SJCRH30 (cell line): ENCODE data around the gene CACHD1. TPM values are rescaled to one million over a fixed set of nuclear protein-coding genes. Genes with fewer than 3 reads are reported as not detected.
"Not testable (repeated sequence)": the region's sequence is repeated elsewhere in the genome, so short reads cannot be mapped to it uniquely, and the experiment has no call there.

Experiments
- DNase-seq, 2 experiments: peaks; one replicate each; pipeline ENCODE4 v3.0.0-alpha.2; 2015 to 2020
- H3K27ac ChIP-seq: fragments of 250-450 bp; sonication (Bioruptor Pico); 2 replicates; pipeline ENCODE4 v1.5.1; 2020; ENCODE audit warnings: mild to moderate bottlenecking, moderate library complexity
- H3K27me3 ChIP-seq: fragments of 250-450 bp; sonication (Bioruptor Pico); 2 replicates; pipeline ENCODE4 v1.5.1; 2020; ENCODE audit warnings: mild to moderate bottlenecking, moderate library complexity
- H3K36me3 ChIP-seq: fragments of 250-450 bp; sonication (Bioruptor Pico); 2 replicates; pipeline ENCODE4 v1.5.1; 2020; ENCODE audit warnings: mild to moderate bottlenecking, moderate library complexity
- H3K4me1 ChIP-seq: fragments of 250-450 bp; sonication (Bioruptor Pico); 2 replicates; pipeline ENCODE4 v1.5.1; 2020; ENCODE audit warnings: mild to moderate bottlenecking, moderate library complexity
- H3K4me3 ChIP-seq: fragments of 250-450 bp; sonication (Bioruptor Pico); 2 replicates; pipeline ENCODE4 v1.5.1; 2020; ENCODE audit warnings: mild to moderate bottlenecking, moderate library complexity
- H3K9me3 ChIP-seq: fragments of 250-450 bp; sonication (Bioruptor Pico); replicated peaks from 2 replicates; pipeline ENCODE4 v1.5.1; 2020; ENCODE audit warnings: mild to moderate bottlenecking, moderate library complexity
- total RNA-seq: library from RNA; depleted of rRNA; stranded (reverse); fragments of >200 nt; shearing (Covaris generic); gene quantifications from 2 replicates; pipeline ENCODE4 v1.2.3, GENCODE V29; 2014

Gene CACHD1
- total RNA-seq, 1 experiment from 2014 or later = 12.1 TPM

DNA sequence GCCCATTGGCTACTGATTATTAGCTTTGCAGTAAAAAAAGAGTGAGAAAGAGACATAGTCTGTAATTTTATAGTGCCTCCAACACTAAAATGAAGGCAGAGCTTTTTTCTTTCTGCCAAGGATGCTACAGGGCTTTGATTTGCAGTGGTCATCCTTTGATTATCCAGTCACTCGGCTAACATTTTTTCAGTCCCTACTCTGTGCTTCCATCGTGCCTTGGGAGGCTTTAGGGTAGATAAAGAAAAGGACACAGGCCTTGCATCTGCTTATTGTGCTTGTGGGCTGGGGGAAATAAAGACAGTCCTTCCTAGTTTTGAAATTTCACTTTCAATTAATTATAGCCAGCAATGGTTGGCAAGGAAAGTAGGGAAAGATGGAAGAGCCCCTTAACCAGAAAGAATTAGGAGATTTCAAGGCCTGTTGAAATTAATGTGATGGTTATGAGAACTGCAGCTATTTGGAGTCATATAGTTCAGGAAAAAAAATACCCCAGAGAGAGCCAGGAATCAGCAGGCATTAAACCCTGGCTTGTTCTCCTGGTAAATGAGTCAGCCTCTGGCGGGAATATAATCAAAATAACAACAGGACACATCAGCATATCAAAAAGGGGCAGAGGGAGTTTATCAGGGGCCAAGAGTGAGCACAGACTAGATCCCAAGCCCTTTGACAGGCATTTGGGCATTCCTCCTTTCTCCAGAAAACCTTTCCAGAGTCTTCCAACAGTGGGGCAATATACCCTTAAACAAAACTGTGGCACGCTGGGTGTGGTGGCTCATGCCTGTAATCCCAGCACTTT, 27.4 kb downstream of the CACHD1 start:
- DNase-seq = no peak
- H3K4me1 ChIP-seq = peaks cover 33% of the 10 kb centered on the region

DNA sequence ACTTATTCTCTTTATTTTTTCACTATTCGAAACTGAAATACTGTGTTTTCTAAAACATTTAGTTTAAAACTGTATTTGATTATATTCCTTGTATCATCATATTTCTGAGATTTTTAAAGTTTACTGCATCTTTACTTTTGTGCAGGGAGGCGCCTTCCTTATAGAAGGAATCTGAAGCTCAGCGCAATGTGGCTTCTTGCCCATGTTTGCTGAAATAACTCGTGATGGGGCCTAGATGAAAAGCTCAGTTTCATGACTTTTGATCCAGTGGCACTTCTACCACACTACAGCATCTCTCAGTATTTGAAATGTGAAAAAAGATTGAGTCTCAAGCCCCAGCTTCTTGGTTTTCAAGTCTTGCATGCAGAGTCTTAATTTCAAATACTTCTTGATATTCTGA, 28.4 kb downstream of the CACHD1 start:
- H3K36me3 ChIP-seq = no peaks in the 10 kb centered on the region
- no peak overlapping the region for H3K4me3 ChIP-seq
- H3K27me3 ChIP-seq = no peaks in the 10 kb centered on the region
- H3K4me1 ChIP-seq = peaks cover 43% of the 10 kb centered on the region
- DNase-seq = no peak
- H3K9me3 ChIP-seq = no peaks in the 10 kb centered on the region
- peak overlapping the region; percentile 59 for H3K27ac ChIP-seq

More for the DNA sequence above, 27.4 kb downstream of the CACHD1 start:
- no peak overlapping the region for H3K27ac ChIP-seq
- no peak overlapping the region for H3K4me3 ChIP-seq
- H3K36me3 ChIP-seq = no peaks in the 10 kb centered on the region
- H3K9me3 ChIP-seq = no peaks in the 10 kb centered on the region
- no peaks in the 10 kb centered on the region for H3K27me3 ChIP-seq

DNA sequence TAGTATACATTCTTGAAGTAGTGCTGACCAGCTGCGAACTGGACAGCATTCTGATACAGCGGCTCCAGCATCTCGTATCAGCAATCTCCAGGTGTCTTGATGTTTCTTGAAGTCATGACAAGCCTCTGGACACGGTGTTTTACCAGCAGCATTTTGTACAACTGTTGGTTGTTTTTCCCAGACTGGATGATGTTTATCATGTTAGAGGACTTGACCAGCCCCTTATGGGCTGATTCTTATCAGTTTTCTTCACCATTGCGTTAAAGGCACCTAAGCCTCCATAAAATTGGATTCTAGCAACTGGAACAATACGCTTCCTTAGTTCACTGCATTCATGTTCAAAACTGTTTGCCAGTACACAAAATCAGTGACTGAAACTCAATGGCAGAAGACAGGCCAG, 29.1 kb downstream of the CACHD1 start:
- H3K4me3 ChIP-seq = no peak overlapping the region
- no peaks in the 10 kb centered on the region for H3K36me3 ChIP-seq
- no peaks in the 10 kb centered on the region for H3K9me3 ChIP-seq
- peak overlapping the region; percentile 59 for H3K27ac ChIP-seq
- peaks cover 49% of the 10 kb centered on the region for H3K4me1 ChIP-seq
- peak; percentile 33 to 73 for DNase-seq
- H3K27me3 ChIP-seq = no peaks in the 10 kb centered on the region

DNA sequence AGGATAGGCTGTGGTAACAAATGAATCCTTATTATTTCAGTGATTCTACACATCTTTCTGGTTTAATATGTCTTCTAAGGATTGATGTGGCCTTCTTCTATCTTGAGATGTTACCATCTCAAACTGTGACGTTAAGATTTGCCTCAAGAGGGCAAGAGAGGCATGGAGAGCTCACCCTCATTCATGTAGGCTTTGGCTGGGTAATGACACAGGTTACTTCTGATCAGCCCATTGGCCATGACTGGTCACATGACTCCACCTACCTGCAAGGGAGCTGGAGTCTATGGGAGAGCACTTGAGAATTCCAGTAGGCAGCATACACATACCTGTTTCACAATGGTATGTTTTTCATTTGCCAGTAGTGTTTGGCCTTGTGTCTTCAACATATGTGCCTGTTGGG, 30.0 kb downstream of the CACHD1 start:
- no peaks in the 10 kb centered on the region for H3K9me3 ChIP-seq
- H3K4me3 ChIP-seq = no peak overlapping the region
- peaks cover 43% of the 10 kb centered on the region for H3K4me1 ChIP-seq
- H3K27ac ChIP-seq = peak overlapping the region; percentile 59
- no peak for DNase-seq
- H3K36me3 ChIP-seq = no peaks in the 10 kb centered on the region
- no peaks in the 10 kb centered on the region for H3K27me3 ChIP-seq

DNA sequence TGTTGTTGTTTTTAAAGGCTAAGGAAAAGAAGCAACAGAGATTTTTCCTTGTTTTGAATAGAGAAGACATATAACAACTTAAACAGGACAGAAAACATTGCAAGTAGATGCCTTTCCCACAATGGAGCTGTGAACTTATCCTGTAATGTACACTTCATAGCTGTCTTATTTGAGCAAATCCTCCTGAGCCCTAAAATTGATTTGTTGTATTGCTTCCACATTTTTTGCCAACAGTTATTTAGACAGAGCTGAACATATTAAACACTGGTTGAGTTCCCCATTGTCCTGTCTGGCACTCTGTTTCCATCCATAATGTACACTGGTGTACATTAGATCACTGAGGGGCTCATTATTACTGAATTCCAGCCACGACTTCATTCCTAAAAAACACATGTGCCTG, 32.2 kb downstream of the CACHD1 start:
- Histone ChIP-seq H3K36me3 (no peaks in the 10 kb centered on the region), H3K27ac (no peak overlapping the region), H3K27me3 (no peaks in the 10 kb centered on the region), H3K4me3 (no peak overlapping the region), H3K9me3 (no peaks in the 10 kb centered on the region), H3K4me1 (peaks cover 43% of the 10 kb centered on the region)
- DNase-seq = no peak

DNA sequence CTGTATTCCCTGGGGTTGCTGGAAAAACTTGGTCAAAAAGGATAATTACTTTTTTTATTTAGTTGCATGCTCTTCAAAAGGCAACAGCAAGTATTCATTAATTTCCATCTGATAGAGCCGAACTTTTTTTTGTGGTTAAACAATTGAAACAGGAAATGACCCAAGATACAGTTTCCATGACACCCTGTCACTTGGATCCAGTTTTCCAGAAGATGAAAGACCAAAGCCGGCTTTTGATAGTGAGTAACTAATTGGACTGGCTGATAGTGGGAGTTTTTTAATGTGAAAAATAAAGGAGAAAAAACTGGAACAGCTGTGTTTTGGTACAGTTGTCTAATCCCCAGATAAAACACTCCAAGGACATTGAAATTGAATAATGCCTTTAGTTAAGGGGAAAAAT, 33.0 kb downstream of the CACHD1 start:
- H3K36me3 ChIP-seq = no peaks in the 10 kb centered on the region
- no peaks in the 10 kb centered on the region for H3K9me3 ChIP-seq
- no peak overlapping the region for H3K4me3 ChIP-seq
- peaks cover 40% of the 10 kb centered on the region for H3K4me1 ChIP-seq
- no peaks in the 10 kb centered on the region for H3K27me3 ChIP-seq
- no peak overlapping the region for H3K27ac ChIP-seq
- no peak for DNase-seq

DNA sequence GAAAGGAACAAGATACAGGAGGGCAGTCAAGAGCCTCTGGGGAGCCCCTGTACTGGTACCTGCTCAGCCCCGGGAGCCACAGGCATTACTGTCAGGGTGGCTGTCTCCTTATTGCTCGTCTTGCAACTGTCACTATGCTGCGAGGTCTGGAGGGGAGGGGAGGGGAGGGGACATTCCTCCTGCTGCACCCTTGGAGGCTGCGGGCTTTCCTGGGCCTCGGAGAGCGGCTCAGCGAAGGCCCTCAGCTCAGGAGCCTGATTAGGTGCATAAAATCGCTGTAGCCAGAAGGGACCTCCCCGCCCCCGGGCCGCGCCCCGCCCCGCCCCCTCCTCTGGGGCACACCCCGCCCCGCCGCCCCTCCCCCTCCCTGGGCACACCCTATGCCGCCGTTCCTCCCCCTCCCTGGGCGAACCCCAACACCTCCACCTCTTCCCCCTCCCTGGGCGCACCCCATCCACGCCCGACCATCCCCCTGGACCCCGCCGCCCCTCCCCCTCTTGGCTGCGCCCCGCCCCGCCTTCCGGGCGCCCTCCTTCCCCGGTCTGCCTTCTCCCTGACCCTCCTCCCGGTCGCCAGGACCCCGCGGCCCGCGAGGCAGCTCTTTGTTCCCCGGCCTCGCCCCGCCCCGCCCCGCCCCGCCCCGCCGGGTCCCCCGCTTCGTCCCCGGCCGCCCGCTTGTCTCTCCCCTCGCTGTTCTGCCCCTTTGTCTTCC, 35.5 kb downstream of the CACHD1 start:
- Histone ChIP-seq H3K9me3 (no peaks in the 10 kb centered on the region), H3K4me3 (peak overlapping the region; percentile 55), H3K36me3 (no peaks in the 10 kb centered on the region), H3K27ac (peak overlapping the region; percentile 43; the same call in 1 of the 2 replicates), H3K27me3 (no peaks in the 10 kb centered on the region), H3K4me1 (peaks cover 21% of the 10 kb centered on the region)
- peak; percentile 54 to 55 for DNase-seq

DNA sequence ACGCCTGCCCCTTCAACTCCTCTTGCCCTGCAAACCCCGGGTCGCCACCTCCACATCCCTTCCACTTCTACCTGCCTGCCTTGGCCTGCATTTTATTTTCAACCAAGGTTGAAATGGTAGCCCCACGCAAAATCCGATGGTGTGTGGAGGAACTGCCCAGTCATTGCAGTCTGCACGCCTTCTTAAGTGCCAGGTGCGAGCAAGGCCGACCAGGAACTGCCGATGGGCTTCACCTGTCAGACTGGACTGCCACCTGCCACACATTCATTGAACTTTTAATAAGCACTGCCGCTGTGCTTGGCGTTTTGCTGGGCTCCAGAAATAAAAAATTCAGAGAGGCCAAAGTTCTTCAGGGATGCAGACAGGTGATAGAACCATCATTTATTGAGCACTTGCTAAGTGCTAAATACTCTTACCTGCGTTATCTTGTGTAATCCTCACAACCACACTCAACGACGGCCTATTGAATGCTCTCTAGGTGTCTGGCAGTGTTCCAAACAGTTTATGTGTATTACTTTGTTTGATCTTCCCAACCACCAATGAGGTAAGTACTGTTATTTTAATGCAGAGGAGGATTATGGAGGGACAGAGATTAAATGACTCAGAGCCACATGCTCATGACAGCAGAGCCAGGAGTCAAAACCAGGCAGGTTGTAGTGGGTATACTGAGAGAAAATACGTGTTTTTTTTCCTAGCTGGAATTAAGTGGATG, 36.2 kb downstream of the CACHD1 start:
- Histone ChIP-seq H3K4me1 (peaks cover 21% of the 10 kb centered on the region), H3K27me3 (no peaks in the 10 kb centered on the region), H3K9me3 (no peaks in the 10 kb centered on the region), H3K4me3 (peak overlapping the region; percentile 55), H3K36me3 (no peaks in the 10 kb centered on the region), H3K27ac (peak overlapping the region; percentile 43; the same call in 1 of the 2 replicates)
- DNase-seq = no peak

DNA sequence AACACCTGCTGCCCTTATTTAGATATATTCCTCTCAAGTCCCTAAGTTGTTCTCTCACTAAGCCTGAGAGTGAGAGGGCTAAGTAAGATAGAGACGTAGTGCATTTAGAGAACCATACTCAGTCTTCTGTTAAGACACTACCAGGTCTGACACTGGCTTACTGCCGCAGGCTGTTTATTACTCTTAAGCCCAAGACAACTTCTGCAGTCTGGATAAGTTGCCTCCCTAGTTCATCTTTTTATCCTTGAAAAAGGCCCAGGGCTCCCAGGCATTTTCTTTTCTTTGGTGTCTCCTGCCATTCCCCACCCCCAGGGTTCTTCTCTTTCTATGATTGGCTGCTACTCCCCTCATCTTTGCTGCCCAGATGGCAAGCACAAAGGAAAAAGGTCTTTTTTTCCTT, 38.7 kb downstream of the CACHD1 start:
- H3K4me1 ChIP-seq = peaks cover 5% of the 10 kb centered on the region
- no peak overlapping the region for H3K27ac ChIP-seq
- no peaks in the 10 kb centered on the region for H3K36me3 ChIP-seq
- no peak overlapping the region for H3K4me3 ChIP-seq
- DNase-seq = no peak
- H3K9me3 ChIP-seq = no peaks in the 10 kb centered on the region
- no peaks in the 10 kb centered on the region for H3K27me3 ChIP-seq

DNA sequence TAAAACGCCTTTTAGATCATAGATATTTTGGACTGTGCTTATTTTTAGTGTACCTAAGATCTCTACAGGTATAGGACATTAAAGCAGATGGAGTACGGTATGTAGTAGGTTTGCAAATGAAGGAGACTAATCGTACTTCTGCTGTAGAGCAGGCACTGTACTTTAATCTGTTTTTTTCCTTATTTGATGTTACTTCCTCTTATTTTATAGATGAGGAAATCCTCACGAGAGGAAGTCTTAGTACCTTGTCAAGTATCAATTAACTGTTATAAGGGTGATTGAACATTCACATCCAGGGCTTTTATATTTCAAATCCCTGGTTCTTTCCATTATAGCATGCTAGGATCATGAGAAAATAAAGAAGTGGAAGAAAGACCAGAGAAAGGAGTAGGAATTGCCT, 41.1 kb downstream of the CACHD1 start:
- Histone ChIP-seq H3K9me3 (no peaks in the 10 kb centered on the region), H3K27me3 (no peaks in the 10 kb centered on the region), H3K4me3 (no peak overlapping the region), H3K27ac (no peak overlapping the region), H3K4me1 (peaks cover 12% of the 10 kb centered on the region), H3K36me3 (no peaks in the 10 kb centered on the region)
- DNase-seq = no peak

DNA sequence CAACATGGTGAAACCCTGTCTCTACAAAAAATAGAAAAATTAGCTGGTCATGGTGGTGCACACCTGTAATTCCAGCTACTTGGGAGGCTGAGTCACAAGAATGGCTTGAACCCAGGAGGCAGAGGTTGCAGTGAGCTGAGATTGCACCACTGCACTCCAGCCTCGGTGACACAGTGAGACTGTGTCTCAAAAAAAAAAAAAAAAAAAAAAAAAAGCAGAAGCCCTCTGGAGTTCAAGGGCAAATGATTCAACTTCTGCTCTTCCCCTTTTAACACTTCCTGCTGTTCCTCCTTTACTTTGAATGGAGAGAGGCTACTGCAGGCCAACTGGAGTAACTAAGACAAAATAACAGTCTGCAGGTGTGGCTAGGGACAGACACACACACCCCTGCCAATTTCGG, 42.3 kb downstream of the CACHD1 start:
- DNase-seq, H3K27me3 ChIP-seq, H3K27ac ChIP-seq, H3K36me3 ChIP-seq, H3K4me3 ChIP-seq, H3K9me3 ChIP-seq: not testable (repeated sequence)
- peaks cover 17% of the 10 kb centered on the region for H3K4me1 ChIP-seq

DNA sequence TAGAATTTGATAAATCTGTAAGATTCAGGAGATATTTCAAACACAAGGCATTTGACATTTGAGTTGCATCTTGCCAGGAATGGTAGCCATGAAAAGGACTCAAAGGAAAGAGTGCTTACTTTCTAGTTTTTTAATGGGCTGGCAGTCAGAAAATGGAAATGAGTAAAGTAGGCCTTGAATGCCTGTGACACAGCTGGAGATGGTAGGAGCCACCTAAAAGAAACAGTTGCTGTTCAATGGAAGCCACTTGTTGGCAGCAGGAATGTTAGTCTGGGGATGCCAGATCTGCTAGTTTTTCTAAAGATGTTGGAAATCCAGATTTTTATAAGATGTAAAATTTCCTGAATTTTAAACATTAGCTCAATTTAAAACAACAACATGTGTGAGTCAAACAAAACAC, 43.6 kb downstream of the CACHD1 start:
- Histone ChIP-seq H3K4me3 (no peak overlapping the region), H3K9me3 (no peaks in the 10 kb centered on the region), H3K27me3 (no peaks in the 10 kb centered on the region), H3K36me3 (no peaks in the 10 kb centered on the region), H3K27ac (no peak overlapping the region), H3K4me1 (peaks cover 20% of the 10 kb centered on the region)
- DNase-seq = no peak

DNA sequence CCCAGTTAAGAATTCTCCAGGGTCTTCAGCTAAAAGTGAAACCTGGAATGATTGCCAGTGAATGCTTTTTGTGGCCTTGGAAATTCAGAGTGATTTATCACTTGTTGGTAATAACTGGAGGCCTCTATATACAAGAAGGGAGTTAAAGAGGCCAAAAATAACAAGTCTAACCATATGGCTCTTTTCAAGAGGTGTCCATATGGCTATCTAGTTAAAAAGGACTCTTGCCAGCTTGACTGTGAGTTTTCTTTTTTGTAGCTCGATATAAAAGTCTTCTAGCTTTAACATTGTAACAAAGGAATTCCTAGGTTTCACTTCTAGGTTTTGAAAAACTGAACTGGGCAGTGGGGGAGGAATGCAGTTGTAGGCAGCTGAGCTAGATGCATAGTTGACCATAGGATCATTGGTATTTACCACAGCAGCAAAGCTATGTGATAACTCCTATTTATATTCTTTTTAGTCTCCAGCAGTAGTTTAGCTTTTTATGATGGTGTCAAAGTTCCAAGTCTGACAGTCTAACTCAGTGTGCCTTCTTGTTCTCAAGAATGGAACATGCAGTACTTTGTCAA, 44.4 kb downstream of the CACHD1 start:
- Histone ChIP-seq H3K36me3 (no peaks in the 10 kb centered on the region), H3K27me3 (no peaks in the 10 kb centered on the region), H3K4me3 (no peak overlapping the region), H3K9me3 (no peaks in the 10 kb centered on the region), H3K27ac (peak overlapping the region; percentile 28; the same call in 1 of the 2 replicates), H3K4me1 (peaks cover 20% of the 10 kb centered on the region)
- DNase-seq = peak in 1 of 2 experiments; percentile 19

DNA sequence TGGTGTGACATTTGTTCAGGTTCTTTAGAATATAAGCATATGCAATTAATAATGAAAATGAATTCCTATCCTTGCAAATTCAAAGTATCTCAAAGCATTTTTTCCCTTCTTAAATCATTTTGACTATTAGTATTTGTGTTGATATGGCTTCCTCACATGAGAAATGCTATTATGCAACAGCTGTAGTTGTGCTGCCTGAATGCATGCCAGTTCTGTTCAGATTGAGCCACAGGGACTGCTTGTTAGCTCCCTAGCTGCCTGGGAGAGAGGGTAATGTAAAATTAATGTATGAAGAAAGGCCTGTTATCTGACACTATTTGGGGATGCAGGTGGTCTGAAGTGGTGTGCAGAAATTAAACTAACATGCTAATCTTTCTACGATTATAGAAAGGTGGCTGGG, 45.5 kb downstream of the CACHD1 start:
- Histone ChIP-seq H3K27ac (no peak overlapping the region), H3K36me3 (no peaks in the 10 kb centered on the region), H3K4me1 (peaks cover 23% of the 10 kb centered on the region), H3K4me3 (no peak overlapping the region), H3K9me3 (no peaks in the 10 kb centered on the region), H3K27me3 (no peaks in the 10 kb centered on the region)
- no peak for DNase-seq

DNA sequence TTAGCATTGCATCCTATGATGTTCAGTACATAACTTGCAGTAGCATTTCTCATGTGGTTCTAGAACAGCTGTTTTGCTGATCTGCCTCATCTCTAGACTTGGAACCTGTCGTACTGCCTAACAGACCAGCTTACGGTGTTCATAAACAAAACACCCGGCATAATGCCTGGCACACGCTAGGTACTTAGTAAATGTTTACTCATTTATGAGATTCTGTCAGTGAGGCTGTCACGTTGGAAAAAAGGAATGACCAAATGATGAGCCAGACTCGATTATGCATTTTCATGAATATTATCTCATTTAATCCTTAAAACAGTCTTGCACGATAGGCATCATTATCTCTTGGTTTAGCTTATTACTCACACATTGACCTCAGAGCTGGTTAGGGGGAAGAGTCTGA, 46.4 kb downstream of the CACHD1 start:
- no peak overlapping the region for H3K4me3 ChIP-seq
- H3K27ac ChIP-seq = no peak overlapping the region
- H3K4me1 ChIP-seq = peaks cover 23% of the 10 kb centered on the region
- H3K9me3 ChIP-seq = no peaks in the 10 kb centered on the region
- H3K27me3 ChIP-seq = no peaks in the 10 kb centered on the region
- no peak for DNase-seq
- no peaks in the 10 kb centered on the region for H3K36me3 ChIP-seq
